ENCODE results near the gene CTNNBL1.

The CTNNBL1 gene

DNA sequence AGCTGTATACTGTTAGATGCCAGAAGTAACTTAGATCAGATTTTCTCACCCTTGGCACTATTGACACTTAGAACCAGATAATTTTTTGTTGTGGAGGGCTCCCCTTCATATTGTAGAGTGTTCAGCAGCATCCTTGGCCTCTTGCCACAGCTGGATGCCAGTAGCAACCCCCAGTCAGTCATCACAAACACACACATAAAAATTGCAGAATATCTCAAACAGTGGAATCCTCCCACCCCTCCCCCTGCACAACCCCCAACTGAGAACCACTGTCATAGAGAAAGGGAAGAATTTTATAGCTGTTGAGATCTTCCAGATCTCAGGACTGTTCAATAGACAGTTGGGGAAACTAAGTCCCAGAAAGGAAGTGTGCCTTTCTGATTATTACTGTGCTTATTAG lies 127.9 kb downstream of the CTNNBL1 start:
- no peak for DNase-seq (ENCODE audit: low spot score)

DNA sequence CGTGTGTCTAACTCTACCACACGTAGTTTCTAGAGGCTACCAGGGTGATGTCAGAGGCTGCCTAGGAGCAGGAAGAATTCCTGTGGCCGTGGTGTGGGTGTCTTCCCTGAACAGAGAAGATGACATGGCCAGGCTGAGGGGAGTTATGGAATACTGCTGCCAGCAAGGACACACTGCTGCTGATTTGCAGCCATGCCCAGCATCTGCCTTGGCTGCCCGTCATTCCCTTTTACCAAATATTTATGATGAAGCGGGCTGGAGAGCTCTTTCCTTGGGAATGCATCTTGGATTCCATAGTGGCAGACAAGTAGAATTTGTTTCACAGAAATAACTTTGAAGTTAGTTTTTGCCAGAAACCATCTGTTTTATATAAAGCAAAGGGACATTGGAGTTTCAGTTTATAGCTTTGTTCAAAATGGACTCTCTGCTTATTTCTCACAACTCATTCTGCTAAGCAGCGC lies 128.3 kb downstream of the CTNNBL1 start:
- DNase-seq (ENCODE audit: low spot score): no peak

DNA sequence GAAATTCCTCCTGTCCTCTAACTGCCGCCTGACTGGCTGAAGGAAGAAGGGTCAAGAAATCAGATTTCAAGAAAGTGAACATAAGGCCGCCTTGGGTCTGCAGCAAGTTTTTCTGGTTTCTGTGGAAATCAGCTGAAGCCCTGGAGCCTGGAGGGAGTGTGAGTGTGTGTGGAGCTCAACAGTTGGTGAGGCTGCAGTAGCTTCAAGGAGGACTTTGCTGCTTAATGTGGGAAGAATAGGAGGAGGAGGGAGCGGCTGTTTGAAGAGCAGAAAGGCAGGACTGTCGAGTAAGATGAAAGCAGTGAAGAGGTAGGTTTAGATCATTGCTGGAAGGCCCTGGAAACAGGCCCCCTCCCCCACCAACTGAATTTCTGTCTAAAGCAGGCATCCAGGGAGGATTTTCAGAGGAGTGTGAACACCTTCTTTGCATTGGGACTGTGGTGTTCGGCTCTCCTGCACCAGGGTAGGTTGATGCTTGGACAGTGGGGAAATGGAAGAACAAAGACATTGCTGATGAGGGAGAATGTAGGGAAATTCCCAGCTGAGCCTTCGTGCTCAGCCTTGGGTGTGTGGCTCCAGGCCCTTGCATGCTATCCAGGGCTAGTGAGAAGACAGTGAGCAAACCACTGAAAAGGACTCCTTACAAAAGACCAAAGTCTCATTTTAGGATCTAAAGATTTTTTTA lies 129.6 kb downstream of the CTNNBL1 start:
- DNase-seq (ENCODE audit: low spot score): no peak

DNA sequence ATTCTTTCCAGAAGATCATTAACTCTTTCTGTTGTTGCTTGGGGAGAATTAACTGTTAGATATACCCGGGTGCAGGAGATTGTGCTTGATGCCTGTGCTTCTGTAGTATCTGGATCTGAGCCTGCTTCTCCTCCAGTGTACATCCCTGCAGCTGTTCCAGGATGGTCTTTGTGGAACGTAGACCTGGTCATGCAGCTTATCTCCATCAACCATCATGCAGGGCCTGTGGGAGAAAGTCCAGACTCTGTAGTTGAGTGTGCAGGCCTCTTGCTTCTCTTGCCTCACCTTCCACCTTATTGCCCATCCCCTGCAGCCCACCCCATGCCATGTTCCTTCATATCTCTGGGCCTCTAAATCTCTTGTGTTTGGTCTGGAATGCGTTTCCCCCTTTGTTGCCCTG lies 133.8 kb downstream of the CTNNBL1 start:
- DNase-seq (ENCODE audit: low spot score): no peak

DNA sequence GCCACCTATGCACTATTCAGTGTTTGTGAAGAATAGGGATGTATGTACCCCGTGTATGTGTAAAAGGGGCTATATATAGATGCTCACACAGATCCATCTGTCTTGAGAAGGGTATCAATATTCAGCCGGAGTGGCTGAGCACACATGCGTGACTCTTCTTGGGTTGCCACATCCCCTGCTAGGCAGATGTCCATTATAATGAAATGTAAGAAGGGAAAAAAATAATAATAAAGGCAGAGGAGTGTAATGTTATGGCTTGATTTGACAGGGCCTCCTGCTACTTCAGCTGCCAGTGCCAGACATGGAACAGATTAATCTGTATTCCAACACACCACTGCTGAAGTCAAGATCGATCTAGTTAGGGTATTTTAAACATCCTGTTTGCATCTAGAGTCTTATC lies 134.9 kb downstream of the CTNNBL1 start:
- no peak for DNase-seq (ENCODE audit: low spot score)

DNA sequence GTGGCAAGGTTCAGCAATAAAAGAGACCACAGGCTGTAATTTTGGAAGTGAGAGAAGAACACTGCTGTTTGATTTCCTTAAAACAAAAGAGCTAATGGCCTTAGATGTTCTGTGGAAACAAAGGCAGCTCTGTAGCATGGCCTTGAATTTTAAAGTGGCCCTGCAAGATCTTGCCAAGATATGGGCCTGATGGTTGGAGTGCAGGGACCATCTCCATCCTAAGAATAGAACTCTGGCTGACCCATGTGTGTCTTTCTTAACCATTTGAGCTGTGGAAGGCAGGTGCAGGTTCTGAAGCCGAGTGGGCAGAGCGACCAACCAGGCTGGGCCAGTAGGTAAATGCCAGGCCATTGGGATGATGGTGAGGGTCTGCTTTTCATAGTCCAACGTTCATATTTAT lies 135.3 kb downstream of the CTNNBL1 start:
- no peak for DNase-seq (ENCODE audit: low spot score)

DNA sequence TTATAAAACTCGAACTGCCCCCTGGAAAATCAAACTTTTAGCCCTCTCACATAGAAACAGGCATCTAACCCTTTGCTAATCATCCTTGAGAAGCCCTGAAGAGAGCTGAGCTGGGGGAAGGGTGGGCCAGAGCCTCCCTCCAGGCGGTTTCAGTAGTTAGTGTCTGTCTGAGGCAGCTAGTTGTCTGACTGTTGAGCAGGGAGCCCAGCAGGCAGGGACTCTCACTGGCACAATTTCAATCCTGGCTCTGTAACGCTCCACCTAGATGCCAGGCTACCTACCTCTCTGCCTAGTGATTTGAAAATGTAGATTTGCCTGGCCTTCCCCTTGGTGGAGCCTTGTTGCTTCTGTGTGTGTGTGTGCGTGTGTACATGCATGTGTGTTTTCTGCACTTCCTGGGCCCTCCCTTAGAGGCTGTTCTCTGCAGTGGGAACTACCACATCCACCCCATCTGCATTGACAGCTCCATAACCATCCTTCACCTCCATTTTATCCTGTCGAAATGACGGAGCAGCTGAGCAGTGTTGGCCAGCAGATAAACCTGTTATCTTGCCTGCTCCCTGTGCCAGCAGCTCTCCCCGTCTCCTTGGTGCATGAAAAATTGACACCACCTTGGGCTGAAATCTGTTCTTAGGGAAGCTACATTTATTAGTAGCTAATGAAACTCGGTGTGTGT lies 139.5 kb downstream of the CTNNBL1 start:
- DNase-seq (ENCODE audit: low spot score): no peak

DNA sequence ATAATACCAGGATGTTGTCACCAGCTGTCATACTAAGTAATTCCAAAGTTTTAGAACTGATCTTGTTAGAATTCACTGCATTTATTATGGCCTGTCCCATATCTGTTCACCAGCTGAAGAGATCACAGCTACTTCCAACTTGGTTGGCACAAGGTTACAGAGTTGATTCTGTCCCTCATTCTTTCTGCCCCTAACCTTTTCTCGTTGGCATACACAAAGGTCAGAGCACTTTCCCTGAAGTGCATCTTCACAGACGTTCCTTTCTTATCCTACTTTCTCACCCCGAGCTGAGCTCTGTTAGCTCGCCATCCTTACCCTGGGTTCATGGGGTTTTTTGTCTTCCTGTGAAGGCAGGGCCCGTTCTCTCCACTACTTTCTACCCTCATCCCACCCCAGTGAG lies 143.1 kb downstream of the CTNNBL1 start:
- no peak for DNase-seq (ENCODE audit: low spot score)

DNA sequence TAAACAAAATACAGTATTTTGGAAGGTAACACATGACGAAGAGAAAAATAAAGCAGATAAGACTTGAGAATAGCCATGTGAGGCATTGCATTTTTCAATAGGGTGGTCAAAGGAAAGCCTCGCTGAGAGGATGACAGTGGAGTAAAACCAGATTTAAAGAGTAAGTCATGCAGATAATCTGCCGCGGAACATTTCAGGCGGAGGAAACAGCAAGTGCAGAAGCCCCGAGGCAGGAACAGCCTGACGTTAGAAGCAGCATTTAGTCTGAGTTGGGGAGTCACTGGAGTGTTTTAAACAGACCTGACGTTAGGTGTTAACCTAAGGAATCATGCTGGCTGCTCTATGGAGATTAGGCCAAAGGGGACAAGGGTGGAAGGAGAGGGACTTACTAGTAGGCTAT lies 144.1 kb downstream of the CTNNBL1 start:
- no peak for DNase-seq (ENCODE audit: low spot score)

DNA sequence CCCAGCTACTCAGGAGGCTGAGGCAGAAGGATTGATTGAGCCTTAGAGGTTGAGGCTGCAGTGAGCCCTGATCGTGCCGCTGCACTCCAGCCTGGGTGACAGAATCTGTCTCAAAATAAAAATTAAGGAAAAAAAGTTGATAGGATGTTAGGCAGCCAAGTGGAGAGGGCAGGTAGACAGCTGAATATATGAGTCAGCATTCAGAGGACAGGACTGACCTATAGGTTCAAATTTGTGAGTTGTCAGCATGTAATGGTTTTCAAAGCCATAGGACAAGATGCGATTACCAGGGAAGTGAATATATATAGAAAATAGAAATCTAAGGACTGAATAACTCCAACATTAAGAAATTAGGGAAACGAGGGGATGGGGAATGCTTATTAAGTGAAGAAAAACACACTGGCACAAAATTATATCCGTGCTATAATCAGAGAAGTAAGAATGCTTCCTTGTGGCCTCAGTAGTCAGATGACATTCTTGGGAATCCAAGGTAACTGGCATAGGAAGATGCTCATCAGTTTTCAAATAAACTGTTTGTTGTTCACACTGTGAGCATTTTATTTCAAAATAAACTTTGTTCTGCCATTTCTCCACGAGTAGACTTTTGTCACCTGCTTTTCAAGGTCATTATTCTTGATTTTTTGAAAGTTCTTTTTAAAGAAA lies 145.1 kb downstream of the CTNNBL1 start:
- DNase-seq (ENCODE audit: low spot score): no peak

DNA sequence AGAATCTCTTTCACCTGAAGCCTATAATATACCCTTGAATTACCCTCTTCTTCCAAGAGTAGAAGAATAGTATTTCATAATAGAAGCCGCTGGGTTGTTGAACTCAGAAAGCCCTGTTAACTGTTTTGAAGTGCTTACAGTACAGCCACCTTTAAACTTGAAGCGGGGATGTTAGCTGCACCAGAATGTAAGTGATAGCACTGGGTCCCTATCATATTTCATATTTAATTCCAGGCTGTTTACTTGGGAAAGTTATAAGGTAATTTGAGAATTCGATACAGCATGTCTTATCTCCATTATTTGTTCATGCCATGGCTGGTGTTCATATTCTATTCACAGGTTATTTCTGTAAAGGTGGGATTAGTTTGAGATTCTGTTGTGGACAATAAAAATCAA lies 145.6 kb downstream of the CTNNBL1 start:
- DNase-seq (ENCODE audit: low spot score): no peak

DNA sequence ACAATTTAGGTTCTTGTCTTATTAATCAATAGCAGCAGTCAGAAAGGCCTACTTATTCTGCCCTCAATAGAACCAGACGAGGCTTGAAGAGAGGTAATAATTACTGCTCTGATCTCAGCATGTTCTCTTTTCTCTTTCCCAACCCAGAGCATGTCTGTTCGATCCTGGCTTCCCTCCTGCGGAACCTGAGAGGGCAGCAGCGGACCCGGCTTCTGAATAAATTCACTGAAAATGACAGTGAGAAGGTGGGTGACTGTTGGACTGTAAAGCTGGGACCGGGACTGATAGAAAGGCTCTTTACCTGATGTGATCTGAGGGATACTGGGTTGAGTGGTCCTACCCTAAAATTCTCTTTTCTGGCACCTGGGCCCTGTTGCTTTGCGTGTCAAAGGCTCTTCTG lies 146.1 kb downstream of the CTNNBL1 start:
- no peak for DNase-seq (ENCODE audit: low spot score)

DNA sequence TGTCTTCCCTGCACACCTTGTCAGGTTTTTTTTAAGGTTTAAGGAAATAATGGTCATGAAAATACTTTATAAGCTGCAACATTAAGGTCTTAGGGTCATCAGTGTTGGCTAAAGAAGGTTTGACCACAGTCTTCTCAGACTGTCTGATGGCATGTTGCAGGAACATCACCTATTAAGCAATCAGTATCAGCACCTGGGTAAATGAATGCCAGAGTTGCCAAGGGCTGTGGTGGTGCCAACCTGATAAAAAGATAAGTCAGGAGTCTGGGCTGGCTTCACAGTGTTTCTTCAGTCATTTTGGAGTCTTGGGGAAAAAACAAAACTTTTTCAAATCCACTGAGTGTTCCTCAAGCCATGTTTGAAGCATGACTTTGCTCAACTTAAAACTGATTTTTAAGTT lies 147.6 kb downstream of the CTNNBL1 start:
- DNase-seq (ENCODE audit: low spot score): no peak

DNA sequence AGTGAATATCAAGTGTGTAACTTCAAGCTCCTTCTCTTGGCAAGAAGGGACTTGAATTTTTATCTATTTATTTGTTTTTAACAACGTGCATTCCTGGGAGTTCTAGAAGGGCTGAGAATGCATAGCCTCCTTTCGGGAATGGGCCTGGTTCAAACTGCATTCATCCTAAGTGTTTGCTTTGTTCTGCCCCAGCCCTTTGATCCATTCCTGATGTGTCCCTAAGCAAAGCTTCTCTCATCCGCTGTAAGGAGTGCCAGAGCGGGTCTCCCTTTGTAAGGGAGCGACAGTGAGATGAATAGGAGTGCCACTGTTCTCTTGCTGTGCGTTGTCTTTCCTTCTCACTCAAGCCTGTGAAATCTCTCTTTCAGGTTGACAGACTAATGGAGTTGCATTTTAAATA lies 148.1 kb downstream of the CTNNBL1 start:
- no peak for DNase-seq (ENCODE audit: low spot score)

DNA sequence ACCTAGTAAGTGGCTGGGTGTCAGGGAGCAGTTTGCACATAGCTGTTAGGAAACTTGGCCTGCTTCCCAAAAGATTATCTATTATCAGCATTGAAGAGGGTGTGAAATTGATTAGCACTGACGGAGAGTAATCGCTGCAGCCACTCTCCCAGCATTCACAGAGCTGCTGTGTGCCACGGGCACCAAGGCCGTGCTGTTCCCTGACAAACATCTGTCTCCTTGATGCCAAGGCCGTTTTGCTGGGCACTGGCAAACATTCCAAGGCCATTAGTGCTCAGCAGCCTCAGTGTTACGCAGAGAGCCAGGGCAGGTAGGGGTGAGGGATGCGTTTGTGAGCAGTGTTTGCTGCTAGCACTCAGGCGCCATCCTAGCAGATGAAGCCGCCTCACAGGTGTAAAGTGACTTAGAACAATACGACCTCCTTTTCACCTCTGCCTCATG lies 151.4 kb downstream of the CTNNBL1 start:
- DNase-seq (ENCODE audit: low spot score): no peak

DNA sequence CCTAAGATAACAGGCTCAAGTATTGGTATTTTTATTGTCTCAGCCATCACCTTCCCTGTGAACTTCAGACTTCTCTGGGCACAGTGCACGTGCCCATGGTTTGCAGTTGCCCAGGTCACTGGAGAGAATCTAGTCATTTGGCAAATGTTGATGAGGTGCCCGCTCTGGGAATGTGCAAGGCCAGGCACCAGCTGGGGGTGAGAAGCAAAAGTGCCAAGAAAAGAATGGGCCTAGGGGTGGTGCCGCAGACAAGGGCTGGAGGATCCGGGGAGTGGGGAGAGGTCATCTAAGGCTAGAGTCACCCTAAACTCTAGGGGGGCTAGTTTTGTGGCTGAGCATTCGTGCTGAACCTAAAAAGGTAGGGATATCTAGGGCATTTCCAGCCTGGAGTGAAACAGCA lies 152.0 kb downstream of the CTNNBL1 start:
- DNase-seq (ENCODE audit: low spot score): no peak

DNA sequence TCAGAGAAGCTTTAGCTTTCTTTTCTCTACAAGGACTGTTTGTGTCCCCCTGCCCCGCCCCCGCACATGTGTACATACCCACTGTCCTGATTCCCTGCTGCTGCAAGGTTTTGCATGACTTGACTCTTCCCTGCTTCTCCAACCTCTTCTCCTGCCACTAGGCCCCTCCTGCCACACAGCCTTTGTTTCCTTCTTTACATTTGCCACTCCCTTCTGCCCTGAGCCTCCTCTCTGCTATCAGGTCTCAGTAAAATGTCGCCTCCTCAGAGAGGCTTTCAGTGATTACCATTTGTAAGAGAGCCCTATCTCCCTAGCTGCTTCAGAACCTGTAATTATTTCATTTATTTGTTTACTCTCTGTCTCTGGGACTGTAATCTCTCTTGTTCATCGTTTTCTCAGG lies 152.7 kb downstream of the CTNNBL1 start:
- no peak for DNase-seq (ENCODE audit: low spot score)

DNA sequence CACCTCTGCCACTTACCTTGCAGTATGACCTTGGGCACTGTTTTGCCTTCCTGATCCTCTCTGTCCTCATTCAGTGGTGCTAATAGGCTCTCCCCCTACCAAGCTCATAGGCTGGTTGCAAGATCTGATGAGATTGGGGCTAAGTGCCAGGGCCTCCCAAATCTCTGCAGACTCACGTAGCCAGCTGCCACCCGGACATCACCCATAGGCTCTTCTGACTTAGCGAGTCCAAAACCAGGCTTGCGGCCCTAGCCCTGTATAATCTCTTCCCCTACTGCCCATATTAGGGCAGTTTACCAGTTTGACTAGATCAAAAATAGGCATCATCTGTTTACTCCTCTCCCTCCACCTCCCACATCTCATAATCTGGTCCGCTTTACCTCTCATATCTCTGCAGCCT lies 154.9 kb downstream of the CTNNBL1 start:
- DNase-seq (ENCODE audit: low spot score): no peak

DNA sequence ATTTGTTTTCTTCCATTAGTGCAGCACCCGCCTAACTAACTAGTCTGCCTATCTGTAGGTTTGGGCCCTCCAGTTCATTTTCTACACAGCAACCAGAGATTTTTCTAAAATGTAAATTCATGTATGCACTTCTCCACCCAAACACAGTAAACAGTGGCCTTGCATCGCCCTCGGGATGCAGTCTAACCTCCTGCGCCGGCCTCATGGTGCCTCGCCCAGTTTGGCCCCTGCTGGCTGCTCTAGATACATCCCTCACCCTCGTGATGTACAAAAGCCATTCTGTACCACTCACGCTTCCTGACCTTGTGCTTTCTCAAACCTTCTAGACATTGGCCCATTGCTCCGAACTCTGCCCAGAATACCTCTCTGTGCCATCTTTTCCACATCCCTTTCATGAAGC lies 155.3 kb downstream of the CTNNBL1 start:
- DNase-seq (ENCODE audit: low spot score): no peak

DNA sequence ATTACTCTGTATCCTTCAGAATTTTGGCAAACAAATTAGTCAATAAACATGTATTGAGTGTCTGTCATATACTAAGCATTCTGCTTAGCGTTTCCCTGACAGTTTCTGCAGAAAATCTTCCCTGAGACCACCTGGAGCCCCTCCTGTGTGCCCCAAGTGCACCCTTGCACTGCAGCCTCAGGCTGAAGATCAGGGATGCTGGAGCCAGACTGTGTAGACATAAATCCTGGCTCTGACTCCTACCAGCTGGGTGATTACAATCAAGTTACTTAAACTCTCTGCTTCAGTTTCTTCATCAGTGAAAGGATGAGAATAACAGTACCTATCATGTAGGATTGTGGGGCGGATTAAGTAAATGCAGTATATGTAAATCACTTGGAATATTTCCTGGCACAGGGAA lies 155.7 kb downstream of the CTNNBL1 start:
- no peak for DNase-seq (ENCODE audit: low spot score)

DNA sequence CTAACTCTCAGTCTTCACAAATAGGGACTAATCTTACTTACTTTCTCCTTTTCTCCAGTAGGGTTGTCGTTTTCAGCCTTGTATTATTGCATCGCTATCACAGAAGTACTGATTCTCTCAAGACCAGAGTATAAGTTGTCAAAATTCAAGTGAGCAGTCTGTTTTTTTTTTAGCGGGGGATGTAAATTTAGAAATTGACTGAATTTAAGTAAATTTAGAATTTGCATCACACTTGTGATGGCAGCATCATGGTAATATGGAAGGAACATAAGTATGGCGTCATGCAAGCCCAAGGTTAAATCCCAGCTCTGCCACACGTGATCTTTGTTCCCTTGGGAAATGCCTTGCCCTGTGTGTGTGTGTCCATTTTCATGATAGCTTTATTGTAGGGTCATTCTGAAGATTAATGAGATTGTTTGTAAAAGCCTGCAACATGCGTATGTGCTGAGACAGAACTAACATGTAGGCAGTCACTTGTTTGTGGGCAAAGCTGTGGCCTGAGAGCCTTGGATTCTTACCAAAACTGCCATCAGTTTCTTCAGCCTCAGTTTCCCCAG lies 156.3 kb downstream of the CTNNBL1 start:
- no peak for DNase-seq (ENCODE audit: low spot score)

DNA sequence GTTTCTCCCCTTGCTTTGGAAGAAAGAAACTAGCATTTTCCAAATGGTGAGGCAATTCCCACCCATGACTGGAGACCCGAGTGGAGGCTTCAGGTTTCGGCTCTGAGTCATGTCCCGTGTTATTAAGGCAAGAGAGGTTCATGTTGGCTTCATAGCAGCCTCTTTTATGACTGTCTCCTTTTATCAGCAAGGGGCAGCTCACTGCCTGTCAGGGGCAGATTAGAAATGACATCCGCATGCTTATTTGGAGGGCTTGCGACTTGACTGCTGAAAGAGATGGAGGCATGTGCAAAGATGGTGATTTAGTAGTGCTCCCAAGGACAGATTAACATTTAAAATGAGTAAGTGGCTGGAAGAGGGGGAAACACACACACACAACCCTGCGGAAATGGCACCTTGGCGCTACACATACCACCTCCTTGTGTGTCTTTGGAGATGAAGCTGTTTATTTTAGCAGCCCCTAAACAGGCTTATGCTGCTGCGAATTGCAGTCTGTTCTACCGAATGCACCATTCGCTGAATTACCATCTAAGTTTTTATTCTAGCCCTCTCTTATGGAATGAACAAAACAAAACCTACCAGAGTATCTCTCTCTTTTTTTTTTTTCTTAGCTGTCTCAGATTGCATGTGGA lies 157.0 kb downstream of the CTNNBL1 start:
- no peak for DNase-seq (ENCODE audit: low spot score)

DNA sequence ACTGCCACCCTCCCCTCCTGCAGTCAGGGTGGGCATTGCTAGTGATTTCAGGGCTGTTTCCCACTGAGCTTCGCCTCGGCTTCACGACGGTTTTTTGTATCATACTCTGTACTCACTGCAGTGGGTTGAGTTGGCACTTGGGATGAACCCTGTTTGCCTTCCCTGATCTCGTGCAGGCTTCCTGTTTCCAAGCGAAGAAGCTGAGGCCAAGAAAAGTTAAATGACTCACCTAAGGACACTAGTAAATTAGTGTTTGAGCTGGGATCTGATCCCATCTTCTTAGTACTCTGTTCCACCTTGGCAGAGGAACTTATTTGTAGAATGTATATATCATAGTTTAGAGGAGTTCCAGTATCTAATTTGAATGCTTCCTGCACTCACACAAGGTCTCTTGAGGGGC lies 158.8 kb downstream of the CTNNBL1 start:
- no peak for DNase-seq (ENCODE audit: low spot score)

All from LoVo (cell line).